PC-9 (cell line): ENCODE results near the gene PAGE4. TPM values are rescaled to one million over a fixed set of nuclear protein-coding genes. Genes with fewer than 3 reads are reported as not detected.
A peak's percentile ranks its signal among the peaks of the same experiment; 100 is the strongest.

Source experiments
- BruUV-seq: library from RNA; stranded (reverse); fragments of 400-500 nt; replicated peaks from 2 replicates; lab custom pipeline; 2021; lab: Mats Ljungman, UMichigan
- CTCF ChIA-PET: fragments of 300-600 bp; sonication (Branson Sonifier 250); formaldehyde crosslinking; loops from one replicate; lab custom pipeline; 2022; ENCODE audit warnings: antibody characterized with exemption; lab: Charles Lee
- POLR2A ChIA-PET: fragments of 300-600 bp; sonication (Branson Sonifier 250); formaldehyde crosslinking; loops from one replicate; lab custom pipeline; 2022; ENCODE audit warnings: antibody characterized with exemption; ENCODE audit not compliant: unreplicated experiment; lab: Charles Lee
- DNase-seq, 2 experiments: peaks; one replicate each; pipeline versions ENCODE4 v3.0.0 to v3.0.0-alpha.2; 2015 to 2022; ENCODE audit warnings: mixed read lengths in 1 of 2
- H2AFZ ChIP-seq: fragments of 200-600 bp; sonication (generic); 2 replicates; pipeline ENCODE4 v1.8.1; 2017; ENCODE audit warnings: antibody characterized with exemption
- H3F3A ChIP-seq: fragments of 200-600 bp; sonication (generic); 2 replicates; pipeline ENCODE4 v1.8.1; 2017; ENCODE audit warnings: antibody characterized with exemption, mild to moderate bottlenecking, low read depth; ENCODE audit not compliant: insufficient read depth
- H3K27ac ChIP-seq: fragments of 200-600 bp; sonication (generic); 2 replicates; pipeline ENCODE4 v1.6.1; 2016; ENCODE audit warnings: mixed run types
- H3K27me3 ChIP-seq: fragments of 200-600 bp; sonication (generic); 2 replicates; pipeline ENCODE4 v1.6.1; 2016; ENCODE audit warnings: low read depth, mixed run types; ENCODE audit not compliant: insufficient read depth
- H3K36me3 ChIP-seq: fragments of 200-600 bp; sonication (generic); 2 replicates; pipeline ENCODE4 v1.6.1; 2016; ENCODE audit warnings: low read depth, mixed run types
- H3K4me1 ChIP-seq: fragments of 200-600 bp; sonication (generic); replicated peaks from 2 replicates; pipeline ENCODE4 v1.6.1; 2016; ENCODE audit warnings: mixed run types; ENCODE audit not compliant: insufficient read depth
- H3K4me2 ChIP-seq: fragments of 200-600 bp; sonication (generic); 2 replicates; pipeline ENCODE4 v1.6.1; 2017; ENCODE audit warnings: mixed run types
- H3K4me3 ChIP-seq: fragments of 200-600 bp; sonication (generic); 2 replicates; pipeline ENCODE4 v1.6.1; 2016; ENCODE audit warnings: mixed run types
- H3K79me2 ChIP-seq: fragments of 200-600 bp; sonication (generic); 2 replicates; pipeline ENCODE4 v1.6.1; 2017; ENCODE audit warnings: low read depth, mixed run types
- H3K9me2 ChIP-seq: fragments of 200-600 bp; sonication (generic); 2 replicates; pipeline ENCODE4 v1.8.1; 2017; ENCODE audit warnings: mild to moderate bottlenecking; ENCODE audit not compliant: insufficient read depth
- H3K9me3 ChIP-seq: fragments of 200-600 bp; sonication (generic); 2 replicates; pipeline ENCODE4 v1.8.1; 2016; ENCODE audit warnings: low read depth; ENCODE audit not compliant: insufficient read depth
- H4K20me1 ChIP-seq: fragments of 200-600 bp; sonication (generic); 2 replicates; pipeline ENCODE4 v1.8.1; 2017; ENCODE audit not compliant: insufficient read depth
- CTCF ChIP-seq: fragments of 200-600 bp; sonication (generic); conservative IDR thresholded peaks from 2 replicates; pipeline ENCODE4 v1.6.1; 2017; ENCODE audit warnings: mixed run types, antibody characterized with exemption, mild to moderate bottlenecking, moderate library complexity
- EZH2 ChIP-seq: fragments of 200-600 bp; sonication (generic); IDR thresholded peaks from 2 replicates; pipeline ENCODE4 v1.8.0; 2017; ENCODE audit warnings: antibody characterized with exemption, low read depth
- intact Hi-C: fragments of 100-400 bp; cut with micrococcal nuclease; formaldehyde crosslinking; loops from one replicate; pipeline ENCODE4 v1.10.0; 2022; ENCODE audit not compliant: unreplicated experiment
- total RNA-seq: library from RNA; stranded (reverse); gene quantifications from 2 replicates; pipeline ENCODE4 v1.2.3, GENCODE V29; 2021

PAGE4 gene
- total RNA-seq, 1 experiment from 2014 or later = not detected

- POLR2A ChIA-PET = no interaction called here
- no peaks in the 10 kb centered on the region for H3K9me3 ChIP-seq
- no peaks in the 10 kb centered on the region for H3K9me2 ChIP-seq
- no peaks in the 10 kb centered on the region for H3K36me3 ChIP-seq
- H3K27me3 ChIP-seq = no peaks in the 10 kb centered on the region
- H3K27ac ChIP-seq = no peak overlapping the region
- H3K4me2 ChIP-seq = no peak overlapping the region
- H3F3A ChIP-seq = no peaks in the 10 kb centered on the region
- CTCF ChIA-PET = no interaction called here
- peak in 1 of 2 experiments; percentile 23 for DNase-seq
- TF ChIP-seq EZH2 = no peak
- TF ChIP-seq CTCF = 0 out of 2 replicates have a peak, but pooled peaks have one; percentile 33
- H2AFZ ChIP-seq = no peak overlapping the region
- no peaks in the 10 kb centered on the region for H4K20me1 ChIP-seq
- no peaks in the 10 kb centered on the region for H3K4me1 ChIP-seq
- intact Hi-C loops = no loop called here
- no peak overlapping the region for H3K4me3 ChIP-seq
- BruUV-seq = no TSS peak
- H3K79me2 ChIP-seq = no peaks in the 10 kb centered on the region
Measured at GRCh38 chrX:49840679-49841078, 11.6 kb downstream of the PAGE4 start.

DNA sequence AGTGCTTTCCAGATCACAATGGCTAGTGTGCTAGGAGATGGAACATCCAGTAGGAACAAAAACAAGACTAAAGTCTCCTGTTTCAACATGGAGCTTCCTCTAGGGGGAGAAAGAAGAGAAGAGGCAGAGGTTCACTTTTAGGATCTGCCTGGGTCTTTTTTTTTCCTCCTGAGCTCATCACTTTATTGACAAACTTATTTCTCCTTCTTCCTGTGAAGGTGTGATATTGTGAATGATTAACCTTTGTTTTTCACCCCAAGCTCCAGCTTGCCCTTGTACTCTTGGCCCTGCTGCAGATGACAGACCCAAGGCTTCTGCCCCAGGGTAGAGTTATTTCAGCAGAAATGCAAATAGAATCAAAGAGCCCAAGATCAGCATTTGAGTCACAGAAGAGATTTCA lies 13.5 kb downstream of the PAGE4 start:
- Histone ChIP-seq H3F3A (no peaks in the 10 kb centered on the region), H2AFZ (no peak overlapping the region), H3K27me3 (no peaks in the 10 kb centered on the region), H3K4me3 (no peak overlapping the region), H3K79me2 (no peaks in the 10 kb centered on the region), H3K4me2 (no peak overlapping the region), H4K20me1 (no peaks in the 10 kb centered on the region), H3K9me2 (no peaks in the 10 kb centered on the region), H3K27ac (no peak overlapping the region), H3K9me3 (no peaks in the 10 kb centered on the region), H3K36me3 (no peaks in the 10 kb centered on the region), H3K4me1 (no peaks in the 10 kb centered on the region)
- TF ChIP-seq CTCF (no peak), EZH2 (no peak)
- POLR2A ChIA-PET = no interaction called here
- CTCF ChIA-PET = no interaction called here
- BruUV-seq = no TSS peak
- DNase-seq = no peak
- intact Hi-C loops = no loop called here

GRCh38 chrX:49844611-49845010 lies 15.5 kb downstream of the PAGE4 start:
- Histone ChIP-seq H3F3A (no peaks in the 10 kb centered on the region), H3K4me2 (no peak overlapping the region), H3K4me3 (no peak overlapping the region), H3K9me2 (no peaks in the 10 kb centered on the region), H3K4me1 (no peaks in the 10 kb centered on the region), H3K9me3 (no peaks in the 10 kb centered on the region), H3K79me2 (no peaks in the 10 kb centered on the region), H2AFZ (no peak overlapping the region), H3K27me3 (no peaks in the 10 kb centered on the region), H4K20me1 (no peaks in the 10 kb centered on the region), H3K27ac (no peak overlapping the region), H3K36me3 (no peaks in the 10 kb centered on the region)
- no TSS peak for BruUV-seq
- no peak for DNase-seq
- intact Hi-C loops = no loop called here
- ChIA-PET CTCF (no interaction called here), POLR2A (no interaction called here)
- TF ChIP-seq CTCF (no peak), EZH2 (no peak)
